Measurements from ENCODE around the gene CANT1.

Gene CANT1

GRCh38 chr17:79007504-79008381 lies 1.8 kb downstream of the CANT1 start:
- DNase-seq, result no peak

GRCh38 chr17:79006794-79007503 lies 2.6 kb downstream of the CANT1 start:
- no peak for DNase-seq

DNA sequence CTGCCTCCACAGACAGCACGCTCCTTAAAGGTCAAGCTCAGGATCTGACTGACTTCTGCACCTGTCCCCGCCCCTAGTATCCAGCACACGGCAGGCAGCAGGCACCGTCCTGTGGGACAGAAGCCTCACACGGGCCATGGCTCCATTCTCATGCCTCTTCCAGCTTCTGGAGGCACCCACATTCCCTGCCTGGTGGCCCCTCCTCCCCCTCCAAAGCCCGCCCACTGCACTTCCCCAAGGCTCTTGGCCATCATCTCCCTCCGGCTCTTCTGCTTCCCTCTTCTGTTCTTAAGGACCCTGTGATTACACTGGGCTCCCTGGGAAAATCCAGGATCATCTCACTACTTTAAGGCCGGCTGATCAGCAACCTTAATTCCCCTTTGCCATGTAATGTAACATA lies 3.5 kb downstream of the CANT1 start:
- DNase-seq, result no peak

DNA sequence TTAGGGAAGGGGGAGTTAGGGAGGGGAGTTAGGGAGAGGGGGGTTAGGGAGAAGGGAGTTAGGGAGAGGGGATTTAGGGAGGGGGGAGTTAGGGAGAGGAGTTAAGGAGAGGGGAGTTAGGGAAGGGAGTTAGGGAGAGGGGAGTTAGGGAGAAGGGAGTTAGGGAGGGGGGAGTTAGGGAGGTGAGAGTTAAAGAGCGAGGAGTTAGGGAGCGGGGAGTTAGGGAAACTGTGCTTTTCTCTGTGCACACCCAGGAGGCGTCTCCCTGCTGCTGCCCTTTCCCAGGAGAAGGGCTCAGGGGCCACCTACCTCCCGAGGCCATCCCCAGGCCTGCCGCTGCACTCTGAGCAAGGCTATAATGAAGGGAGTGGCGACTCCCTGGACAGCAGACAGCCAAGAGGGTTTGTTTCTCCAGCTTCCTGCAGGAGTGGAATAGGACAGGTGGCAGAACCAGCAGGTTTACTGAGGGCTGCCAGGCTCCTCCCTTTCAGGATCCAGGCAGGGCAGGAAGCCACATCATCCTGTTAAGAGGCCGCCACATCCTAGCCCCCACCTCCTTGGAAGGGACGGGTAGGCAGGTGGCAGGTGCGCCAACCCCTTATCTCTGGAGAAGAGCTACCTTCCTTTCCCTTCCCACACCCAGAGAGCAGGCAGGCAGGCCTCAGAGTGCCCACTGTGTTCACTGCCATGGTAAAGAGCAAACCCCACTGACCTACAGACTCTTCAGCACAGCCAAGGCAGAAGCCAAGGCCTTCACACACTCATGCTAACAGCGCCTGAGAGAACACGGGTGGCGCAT lies 4.3 kb downstream of the CANT1 start:
- peak; percentile 55 for DNase-seq

DNA sequence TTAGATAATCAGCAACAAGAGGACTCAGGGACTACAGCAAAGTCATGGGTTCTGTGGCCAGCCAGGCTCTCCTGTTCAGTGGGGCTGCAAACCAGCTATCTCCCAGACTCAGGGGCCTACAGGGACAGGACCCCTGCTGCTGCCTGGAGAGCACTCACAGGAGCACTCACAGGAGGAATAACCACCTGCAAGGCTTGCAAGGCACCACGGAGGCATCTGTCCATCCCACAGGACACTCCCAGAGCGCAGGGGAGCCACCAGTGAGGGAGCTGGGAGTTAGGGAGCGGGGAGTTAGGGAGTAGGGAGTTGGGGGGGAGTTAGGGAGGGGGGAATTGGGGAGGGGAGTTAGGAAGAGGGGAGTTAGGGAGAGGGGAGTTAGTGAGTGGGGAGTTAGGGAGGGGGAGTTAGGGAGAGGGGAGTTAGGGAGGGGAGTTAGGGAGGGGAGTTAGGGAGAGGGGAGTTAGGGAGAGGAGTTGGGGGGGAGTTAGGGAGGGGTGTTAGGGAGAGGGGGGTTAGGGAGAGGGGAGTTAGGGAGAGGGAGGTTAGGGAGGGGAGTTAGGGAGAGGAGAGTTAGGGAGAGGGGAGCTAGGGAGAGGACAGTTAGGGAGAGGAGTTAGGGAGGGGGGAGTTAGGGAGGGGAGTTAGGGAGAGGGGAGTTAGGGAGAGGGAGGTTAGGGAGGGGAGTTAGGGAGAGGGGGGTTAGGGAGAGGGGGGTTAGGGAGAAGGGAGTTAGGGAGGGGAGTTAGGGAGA lies 5.7 kb downstream of the CANT1 start:
- no peak for DNase-seq

GRCh38 chr17:79002796-79003593 lies 6.6 kb downstream of the CANT1 start:
- DNase-seq, result no peak

- no peak for DNase-seq
These were observed 7.3 kb downstream of the CANT1 start for GRCh38 chr17:79002291-79002690.

GRCh38 chr17:79001190-79002020 lies 8.2 kb downstream of the CANT1 start:
- DNase-seq, result no peak

GRCh38 chr17:79000396-79001189 lies 9.0 kb downstream of the CANT1 start:
- no peak for DNase-seq

DNA sequence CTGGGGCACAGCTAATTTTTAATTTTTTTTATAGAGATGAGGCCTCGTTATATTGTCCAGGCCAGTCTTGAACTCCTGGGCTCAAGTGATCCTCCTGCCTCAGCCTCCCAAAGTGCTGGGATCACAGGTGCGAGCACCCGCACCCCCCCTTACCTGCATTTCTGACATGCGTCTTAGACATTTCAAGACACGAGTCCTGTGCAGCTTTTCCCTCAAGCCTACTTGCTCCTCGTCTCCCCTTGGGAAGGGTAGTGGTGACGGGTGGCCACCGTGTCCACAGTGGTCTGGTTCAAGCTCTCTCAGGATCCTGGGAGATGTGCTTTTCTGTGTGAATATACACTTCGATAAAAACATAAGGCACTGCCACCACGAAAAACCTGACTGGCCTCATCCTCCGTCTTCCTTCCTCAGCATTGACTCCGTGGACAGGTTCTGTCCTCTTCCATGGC lies 9.6 kb downstream of the CANT1 start:
- DNase-seq, result no peak

- no peak for DNase-seq
These were observed 10.4 kb downstream of the CANT1 start for GRCh38 chr17:78999056-78999768.

DNA sequence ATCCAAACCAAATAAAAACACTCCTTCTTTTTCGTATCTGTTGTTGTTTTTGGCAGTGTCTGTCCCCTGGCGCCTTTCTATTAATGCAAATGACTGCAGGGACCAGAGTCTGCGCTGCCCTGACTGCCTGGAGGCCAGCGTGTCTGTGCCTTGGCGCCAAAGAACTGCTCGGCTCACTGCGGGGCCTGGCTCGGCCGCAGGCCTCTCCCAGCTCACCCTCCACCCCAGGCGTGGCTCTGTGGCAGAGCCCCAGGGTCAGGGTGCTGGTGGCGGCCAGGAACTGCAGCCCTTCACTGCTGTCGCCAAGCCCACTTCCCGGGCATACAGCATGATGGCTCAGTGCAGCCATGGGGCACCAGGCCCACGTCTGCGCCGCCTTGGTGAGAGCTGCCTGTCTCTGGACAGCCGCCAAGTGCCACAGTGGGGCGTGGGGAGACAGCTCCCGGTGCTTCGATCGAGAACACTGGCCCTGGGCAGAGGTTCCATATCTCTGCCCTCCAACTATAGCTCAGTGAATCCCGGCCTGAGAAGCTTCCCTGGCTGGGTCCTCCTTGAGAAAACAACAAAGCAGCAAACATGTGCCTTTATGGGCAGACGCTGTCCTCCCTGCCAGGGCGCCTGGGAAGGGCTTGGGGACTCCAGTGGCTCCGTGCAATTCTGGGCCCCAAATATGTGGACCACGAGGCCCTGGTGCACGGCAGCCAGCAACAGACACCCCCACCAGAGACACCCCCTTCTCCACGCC lies 11.1 kb downstream of the CANT1 start:
- DNase-seq, result no peak

GRCh38 chr17:78997881-78998280 lies 11.7 kb downstream of the CANT1 start:
- no peak for DNase-seq

DNA sequence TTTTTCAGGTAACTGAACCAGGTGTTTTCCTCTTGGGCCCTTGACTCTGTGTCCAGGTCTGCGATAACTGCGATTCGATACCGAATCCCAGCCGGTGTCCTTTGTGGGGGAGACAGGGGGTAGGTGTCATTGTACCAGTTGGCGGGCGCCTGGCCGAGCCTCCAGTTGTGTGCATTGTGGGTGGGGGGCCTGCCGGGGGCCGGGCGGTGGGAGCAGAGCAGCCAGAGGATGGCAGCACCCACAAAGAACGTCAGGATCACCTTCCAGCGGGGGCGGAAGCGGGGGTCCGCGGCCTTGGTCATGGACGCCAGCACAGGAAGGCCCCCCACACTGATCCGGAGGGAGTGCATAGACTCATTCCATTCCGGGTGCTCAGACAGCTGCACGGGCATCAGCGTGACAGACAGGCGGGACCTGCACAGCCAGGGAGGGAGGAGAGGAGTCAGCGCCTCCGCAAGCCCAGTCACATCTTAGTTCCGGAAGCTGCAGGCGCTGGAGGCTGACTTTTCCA lies 12.3 kb downstream of the CANT1 start:
- no peak for DNase-seq

- DNase-seq, result no peak
These were observed 12.8 kb downstream of the CANT1 start for GRCh38 chr17:78996781-78997201.

DNA sequence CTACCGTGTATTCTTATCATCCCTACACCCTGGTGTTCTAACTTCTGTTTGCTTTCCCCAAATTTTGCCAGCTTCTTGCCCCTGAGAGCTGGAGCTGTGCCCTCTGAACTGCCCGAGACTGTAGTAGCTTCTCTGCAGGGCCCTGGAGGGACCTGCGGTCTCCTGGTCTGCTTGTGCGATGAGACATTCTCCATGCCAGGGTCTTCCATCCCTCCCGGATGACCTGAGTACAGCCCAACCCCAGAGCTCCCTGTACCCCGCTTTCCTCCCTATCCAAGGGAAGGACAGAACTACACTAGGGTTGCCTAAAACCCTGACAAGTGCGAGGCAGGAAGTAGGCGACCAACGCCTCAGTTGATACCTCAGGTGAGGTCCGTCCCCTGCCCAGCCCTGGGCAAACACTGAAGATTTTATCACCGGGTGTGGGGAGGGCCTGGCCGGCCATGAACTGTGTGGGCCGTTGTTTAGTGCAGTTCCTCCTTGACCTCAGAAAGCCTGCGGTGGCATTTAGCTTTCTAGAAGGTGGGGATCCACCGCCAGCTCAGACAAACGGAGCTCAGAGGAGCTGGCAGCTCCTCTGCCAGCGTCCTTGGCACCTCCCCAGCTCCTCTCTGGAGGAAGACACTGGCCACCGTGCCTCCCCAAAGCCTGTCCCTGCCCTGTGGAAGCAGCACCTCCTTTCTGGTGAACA lies 13.7 kb downstream of the CANT1 start:
- no peak for DNase-seq

GRCh38 chr17:78995022-78995760 lies 14.4 kb downstream of the CANT1 start:
- DNase-seq, result no peak

Data from NCI-H1436 treated with DMSO at 0.1 percent for 48 hours (cell line).